ENCODE measurements around the gene VPS35L.

VPS35L gene

GRCh38 chr16:19680881-19681340 lies 125.4 kb downstream of the VPS35L start:
- no peak overlapping the region for H3K4me3 ChIP-seq
- no peak overlapping the region for H3K27ac ChIP-seq

- Histone ChIP-seq H3K4me3 (no peak overlapping the region), H3K27ac (no peak overlapping the region)
Observed at GRCh38 chr16:19681637-19682036, 126.1 kb downstream of the VPS35L start.

- no peak overlapping the region for H3K27ac ChIP-seq
- H3K4me3 ChIP-seq, result no peak overlapping the region
Observed at GRCh38 chr16:19683453-19684236, 128.1 kb downstream of the VPS35L start.

GRCh38 chr16:19685176-19685575 lies 129.7 kb downstream of the VPS35L start:
- no peak overlapping the region for H3K4me3 ChIP-seq
- no peak overlapping the region for H3K27ac ChIP-seq

GRCh38 chr16:19687279-19687678 lies 131.8 kb downstream of the VPS35L start:
- Histone ChIP-seq H3K4me3 (no peak overlapping the region), H3K27ac (no peak overlapping the region)

GRCh38 chr16:19688396-19689024 lies 133.0 kb downstream of the VPS35L start:
- Histone ChIP-seq H3K4me3 (no peak overlapping the region), H3K27ac (peak overlapping the region in 2 of 21 experiments; percentile 20 to 59)

- Histone ChIP-seq H3K4me3 (no peak overlapping the region), H3K27ac (peak overlapping the region in 2 of 21 experiments; percentile 11 to 13)
Observed at GRCh38 chr16:19689342-19689741, 133.8 kb downstream of the VPS35L start.

GRCh38 chr16:19690196-19690595 lies 134.7 kb downstream of the VPS35L start:
- H3K27ac ChIP-seq, result peak overlapping the region in 12 of 21 experiments; percentile 11 to 73 (median 42)
- no peak overlapping the region for H3K4me3 ChIP-seq

- Histone ChIP-seq H3K27ac (peak overlapping the region in 13 of 21 experiments; percentile 15 to 73 (median 36)), H3K4me3 (no peak overlapping the region)
Observed at GRCh38 chr16:19691161-19691711, 135.7 kb downstream of the VPS35L start.

- Histone ChIP-seq H3K4me3 (no peak overlapping the region), H3K27ac (peak overlapping the region in 6 of 21 experiments; percentile 24 to 83 (median 52))
Observed at GRCh38 chr16:19694989-19695388, 139.5 kb downstream of the VPS35L start.

- peak overlapping the region in 20 of 21 experiments; percentile 28 to 84 (median 72) for H3K27ac ChIP-seq
- no peak overlapping the region for H3K4me3 ChIP-seq
Observed at GRCh38 chr16:19696328-19696727, 140.8 kb downstream of the VPS35L start.

GRCh38 chr16:19696961-19697360 lies 141.5 kb downstream of the VPS35L start:
- no peak overlapping the region for H3K4me3 ChIP-seq
- H3K27ac ChIP-seq, result peak overlapping the region in 18 of 21 experiments; percentile 31 to 84 (median 72)

GRCh38 chr16:19697756-19698318 lies 142.3 kb downstream of the VPS35L start:
- Histone ChIP-seq H3K4me3 (no peak overlapping the region), H3K27ac (peak overlapping the region in 13 of 21 experiments; percentile 3 to 84 (median 65))

- Histone ChIP-seq H3K27ac (peak overlapping the region in 12 of 21 experiments; percentile 3 to 84 (median 47)), H3K4me3 (no peak overlapping the region)
Observed at GRCh38 chr16:19698480-19699465, 143.3 kb downstream of the VPS35L start.

- no peak overlapping the region for H3K4me3 ChIP-seq
- peak overlapping the region in 12 of 21 experiments; percentile 2 to 84 (median 40) for H3K27ac ChIP-seq
Observed at GRCh38 chr16:19699472-19699871, 144.0 kb downstream of the VPS35L start.

- no peak overlapping the region for H3K4me3 ChIP-seq
- peak overlapping the region in 11 of 21 experiments; percentile 16 to 84 (median 49) for H3K27ac ChIP-seq
Observed at GRCh38 chr16:19700319-19700781, 144.8 kb downstream of the VPS35L start.

- Histone ChIP-seq H3K4me3 (no peak overlapping the region), H3K27ac (peak overlapping the region in 9 of 21 experiments; percentile 14 to 83 (median 49))
Observed at GRCh38 chr16:19701091-19701490, 145.6 kb downstream of the VPS35L start.

GRCh38 chr16:19703172-19703889 lies 147.8 kb downstream of the VPS35L start:
- H3K27ac ChIP-seq, result peak overlapping the region in 15 of 21 experiments; percentile 6 to 83 (median 49)
- no peak overlapping the region for H3K4me3 ChIP-seq
